Neural crest cell (in vitro differentiated cells): ENCODE measurements around the gene TMEM40. TPM values are rescaled to one million over a fixed set of nuclear protein-coding genes. Genes with fewer than 3 reads are reported as not detected.

Experiments
- DNase-seq: peaks from one replicate; pipeline ENCODE4 v3.0.0; 2021; ENCODE audit warnings: low read depth, mixed read lengths, low spot score
- H3K27ac Mint-ChIP-seq: one replicate; pipeline ENCODE4 v1.8.0; 2021; ENCODE audit warnings: mild to moderate bottlenecking, mixed read lengths; ENCODE audit not compliant: unreplicated experiment
- H3K27me3 Mint-ChIP-seq: 2 replicates; pipeline ENCODE4 v1.8.0; 2021; ENCODE audit warnings: low read depth, mild to moderate bottlenecking, mixed read lengths
- H3K36me3 Mint-ChIP-seq: 2 replicates; pipeline ENCODE4 v1.8.0; 2021; ENCODE audit warnings: low read depth, mild to moderate bottlenecking, mixed read lengths
- H3K4me1 Mint-ChIP-seq: 2 replicates; pipeline ENCODE4 v1.8.0; 2021; ENCODE audit warnings: mixed read lengths
- H3K4me3 Mint-ChIP-seq: one replicate; pipeline ENCODE4 v1.8.0; 2021; ENCODE audit warnings: mild to moderate bottlenecking, mixed read lengths
- H3K9me3 Mint-ChIP-seq: 2 replicates; pipeline ENCODE4 v1.8.0; 2021; ENCODE audit warnings: mixed read lengths
- total RNA-seq: library from RNA; stranded (reverse); gene quantifications from 2 replicates; pipeline ENCODE4 v1.2.1, GENCODE V29; 2021
- TF ChIP-seq, protein P1 (sequence below): fragments of 200-600 bp; sonication (generic); conservative IDR thresholded peaks from 2 replicates; pipeline ENCODE4 v1.5.0; 2021; ENCODE audit warnings: antibody characterized with exemption, mild to moderate bottlenecking

TMEM40 gene
- total RNA-seq, 1 donor from 2014 or later: not detected

DNA sequence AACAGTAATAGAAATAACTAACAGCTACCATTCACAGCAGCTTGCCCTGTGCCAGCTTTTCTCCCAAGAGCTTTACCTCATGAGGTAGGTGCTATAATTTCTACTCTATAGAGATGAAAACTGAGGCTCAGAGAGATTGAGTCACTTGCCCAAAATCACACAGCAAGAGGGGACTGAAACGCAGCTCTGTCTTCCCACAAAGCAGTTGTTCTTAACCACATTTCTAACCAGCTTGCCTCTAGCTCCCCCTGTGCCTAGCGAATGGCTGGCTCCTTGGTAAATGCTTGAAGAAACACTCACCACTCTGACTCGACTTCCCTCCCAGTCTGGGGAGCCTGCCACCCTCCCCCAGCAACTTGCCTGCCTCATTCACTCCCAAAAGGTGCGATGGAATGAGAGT, 15.6 kb upstream of the TMEM40 start:
- DNase-seq: no peak
- Mint-ChIP-seq H3K27ac (no peak overlapping the region), H3K4me1 (no peaks in the 10 kb centered on the region), H3K4me3 (no peak overlapping the region), H3K27me3 (peaks cover 3% of the 10 kb centered on the region), H3K9me3 (no peaks in the 10 kb centered on the region), H3K36me3 (no peaks in the 10 kb centered on the region)
- TF ChIP-seq, protein P1, sequence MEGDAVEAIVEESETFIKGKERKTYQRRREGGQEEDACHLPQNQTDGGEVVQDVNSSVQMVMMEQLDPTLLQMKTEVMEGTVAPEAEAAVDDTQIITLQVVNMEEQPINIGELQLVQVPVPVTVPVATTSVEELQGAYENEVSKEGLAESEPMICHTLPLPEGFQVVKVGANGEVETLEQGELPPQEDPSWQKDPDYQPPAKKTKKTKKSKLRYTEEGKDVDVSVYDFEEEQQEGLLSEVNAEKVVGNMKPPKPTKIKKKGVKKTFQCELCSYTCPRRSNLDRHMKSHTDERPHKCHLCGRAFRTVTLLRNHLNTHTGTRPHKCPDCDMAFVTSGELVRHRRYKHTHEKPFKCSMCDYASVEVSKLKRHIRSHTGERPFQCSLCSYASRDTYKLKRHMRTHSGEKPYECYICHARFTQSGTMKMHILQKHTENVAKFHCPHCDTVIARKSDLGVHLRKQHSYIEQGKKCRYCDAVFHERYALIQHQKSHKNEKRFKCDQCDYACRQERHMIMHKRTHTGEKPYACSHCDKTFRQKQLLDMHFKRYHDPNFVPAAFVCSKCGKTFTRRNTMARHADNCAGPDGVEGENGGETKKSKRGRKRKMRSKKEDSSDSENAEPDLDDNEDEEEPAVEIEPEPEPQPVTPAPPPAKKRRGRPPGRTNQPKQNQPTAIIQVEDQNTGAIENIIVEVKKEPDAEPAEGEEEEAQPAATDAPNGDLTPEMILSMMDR: no peak

DNA sequence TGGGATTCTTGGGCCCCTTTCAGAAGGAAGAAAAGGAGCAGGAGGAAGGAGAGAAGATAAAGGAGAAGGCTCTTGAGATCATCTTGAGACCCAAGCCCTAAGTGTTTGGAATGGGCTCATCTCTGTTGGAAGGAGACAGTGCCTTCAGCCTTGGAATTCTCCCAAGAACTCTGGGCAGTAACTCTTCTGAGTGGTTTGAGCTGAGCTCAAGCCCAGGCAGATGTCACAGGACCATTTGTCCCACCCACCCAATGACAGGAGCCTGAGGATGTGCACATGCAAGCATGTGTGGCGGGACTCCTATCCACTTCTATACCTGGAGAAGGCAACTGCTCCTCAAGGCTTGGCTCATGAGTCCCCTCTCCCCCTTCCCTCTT, 14.6 kb upstream of the TMEM40 start:
- TF ChIP-seq, protein P1: no peak
- H3K9me3 Mint-ChIP-seq: no peaks in the 10 kb centered on the region
- no peak for DNase-seq
- no peaks in the 10 kb centered on the region for H3K4me1 Mint-ChIP-seq
- no peaks in the 10 kb centered on the region for H3K36me3 Mint-ChIP-seq
- H3K4me3 Mint-ChIP-seq: no peak overlapping the region
- H3K27me3 Mint-ChIP-seq: peaks cover 3% of the 10 kb centered on the region
- H3K27ac Mint-ChIP-seq: no peak overlapping the region

DNA sequence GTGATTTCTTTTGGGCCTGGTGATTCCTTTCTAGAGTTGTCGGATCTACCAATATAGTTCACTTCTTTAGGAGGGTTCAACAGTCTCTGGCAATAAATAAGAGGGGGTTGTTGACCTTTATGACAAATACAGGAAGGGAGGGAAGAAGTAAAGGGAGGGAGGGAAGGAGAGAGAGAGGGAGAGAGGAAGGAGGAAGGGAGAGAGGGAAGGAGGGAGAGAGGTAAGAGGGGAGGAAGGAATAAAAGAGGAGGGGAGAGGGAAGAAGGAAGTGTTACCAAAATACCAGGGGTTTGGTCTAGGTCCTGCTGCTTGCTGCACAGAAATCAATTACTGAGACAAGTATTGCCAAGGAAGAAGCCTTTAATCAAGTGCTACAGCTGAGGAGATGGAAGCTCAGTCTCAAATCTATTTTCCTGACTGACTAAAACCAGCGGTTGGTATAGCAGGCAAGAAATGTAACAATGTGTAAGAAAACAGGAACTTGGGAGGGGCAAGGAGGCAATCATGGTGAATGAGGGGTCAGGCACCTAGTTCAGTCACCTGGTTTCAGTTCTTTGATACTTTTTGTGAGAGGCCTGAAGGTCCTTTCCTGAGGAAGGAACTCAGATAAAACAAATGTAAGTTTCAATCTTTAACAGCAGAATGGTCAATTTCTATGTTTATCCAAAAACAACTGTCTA, 14.1 kb upstream of the TMEM40 start:
- no peak overlapping the region for H3K4me3 Mint-ChIP-seq
- no peaks in the 10 kb centered on the region for H3K36me3 Mint-ChIP-seq
- H3K27me3 Mint-ChIP-seq: peaks cover 3% of the 10 kb centered on the region
- DNase-seq: no peak
- TF ChIP-seq, protein P1: no peak
- no peak overlapping the region for H3K27ac Mint-ChIP-seq
- H3K4me1 Mint-ChIP-seq: no peaks in the 10 kb centered on the region
- H3K9me3 Mint-ChIP-seq: no peaks in the 10 kb centered on the region

- Mint-ChIP-seq H3K36me3 (no peaks in the 10 kb centered on the region), H3K4me1 (no peaks in the 10 kb centered on the region), H3K9me3 (no peaks in the 10 kb centered on the region)
These were observed 13.4 kb upstream of the TMEM40 start for GRCh38 chr3:12772462-12772861.

GRCh38 chr3:12771236-12771635, 12.2 kb upstream of the TMEM40 start:
- peaks cover 3% of the 10 kb centered on the region for H3K27me3 Mint-ChIP-seq

More at GRCh38 chr3:12772462-12772861, 13.4 kb upstream of the TMEM40 start:
- peaks cover 3% of the 10 kb centered on the region for H3K27me3 Mint-ChIP-seq
- DNase-seq: no peak
- TF ChIP-seq, protein P1: no peak
- H3K4me3 Mint-ChIP-seq: no peak overlapping the region
- H3K27ac Mint-ChIP-seq: no peak overlapping the region

More at GRCh38 chr3:12771236-12771635, 12.2 kb upstream of the TMEM40 start:
- no peak for DNase-seq
- H3K27ac Mint-ChIP-seq: no peak overlapping the region
- no peaks in the 10 kb centered on the region for H3K9me3 Mint-ChIP-seq
- TF ChIP-seq, protein P1: no peak
- H3K4me3 Mint-ChIP-seq: no peak overlapping the region
- H3K36me3 Mint-ChIP-seq: no peaks in the 10 kb centered on the region
- peaks cover 7% of the 10 kb centered on the region for H3K4me1 Mint-ChIP-seq
